Myometrial cell (primary cell): ENCODE data around the gene KIZ. TPM values are rescaled to one million over a fixed set of nuclear protein-coding genes. Genes with fewer than 3 reads are reported as not detected.

Experiments used
- total RNA-seq: library from RNA; depleted of rRNA; stranded (reverse); fragments of >200 nt; gene quantifications from 2 replicates; pipeline ENCODE4 v1.2.3, GENCODE V29; 2015

Gene KIZ, protein sequence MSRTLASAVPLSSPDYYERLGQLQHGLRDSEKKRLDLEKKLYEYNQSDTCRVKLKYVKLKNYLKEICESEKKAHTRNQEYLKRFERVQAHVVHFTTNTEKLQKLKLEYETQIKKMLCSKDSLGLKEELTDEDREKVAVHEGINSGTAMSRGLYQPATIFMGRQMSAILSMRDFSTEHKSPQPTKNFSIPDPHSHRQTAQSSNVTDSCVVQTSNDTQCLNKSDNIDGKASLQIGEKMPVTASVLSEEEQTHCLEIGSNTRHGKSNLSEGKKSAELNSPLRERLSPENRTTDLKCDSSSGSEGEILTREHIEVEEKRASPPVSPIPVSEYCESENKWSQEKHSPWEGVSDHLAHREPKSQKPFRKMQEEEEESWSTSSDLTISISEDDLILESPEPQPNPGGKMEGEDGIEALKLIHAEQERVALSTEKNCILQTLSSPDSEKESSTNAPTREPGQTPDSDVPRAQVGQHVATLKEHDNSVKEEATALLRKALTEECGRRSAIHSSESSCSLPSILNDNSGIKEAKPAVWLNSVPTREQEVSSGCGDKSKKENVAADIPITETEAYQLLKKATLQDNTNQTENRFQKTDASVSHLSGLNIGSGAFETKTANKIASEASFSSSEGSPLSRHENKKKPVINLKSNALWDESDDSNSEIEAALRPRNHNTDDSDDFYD
- total RNA-seq = 12.7 and 42.7 TPM in 2 replicates

GRCh38 chr20:21125849-21126580 is at the start of gene KIZ:
TSS of gene KIZ (plus strand) at chr20:21126082. CDS start at chr20:21126116, 34 bp downstream.

DNA sequence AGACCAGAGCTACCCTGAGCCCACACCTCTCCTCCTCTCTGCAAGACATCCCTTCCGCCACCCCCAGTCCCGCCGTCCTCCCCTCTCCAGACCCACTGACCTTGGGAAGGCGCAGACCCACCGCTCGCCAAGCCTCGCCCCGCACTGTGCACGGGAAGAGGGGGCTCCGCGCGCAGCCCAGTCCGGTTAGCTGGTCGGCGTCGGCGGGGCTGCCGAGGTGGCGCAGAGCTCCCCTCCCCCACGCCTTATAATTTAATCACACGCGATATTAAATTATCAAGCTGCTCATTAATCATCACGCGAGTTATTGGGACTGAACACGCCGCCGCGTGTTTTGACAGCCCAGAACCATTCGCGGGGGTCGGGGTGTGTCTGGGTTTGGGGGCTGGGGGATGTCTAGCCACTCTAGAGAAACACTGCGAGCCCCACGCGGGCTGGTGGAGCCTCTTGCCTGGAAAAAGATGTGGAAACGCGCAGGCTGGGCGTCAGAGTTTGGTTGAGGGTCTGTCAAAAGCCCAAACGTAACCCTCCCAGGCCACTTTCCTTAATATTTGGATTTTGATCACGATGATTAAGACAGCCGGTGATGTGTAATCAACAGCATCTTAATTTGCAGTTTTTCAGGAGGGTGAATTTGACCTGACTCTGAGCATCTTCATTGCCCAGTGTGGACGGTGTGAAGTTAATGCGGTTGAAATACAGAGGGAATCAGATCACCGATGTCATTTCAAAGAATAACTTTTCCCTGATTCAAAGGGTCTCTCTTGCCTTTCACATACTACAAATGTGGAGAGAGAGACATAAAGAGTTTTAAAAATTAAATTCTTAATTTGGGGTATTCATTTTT is 19.5 kb upstream of the KIZ start, which contains the start of gene LINC00237:
TSS of gene LINC00237 (minus strand) at position 188 of the 847 bp plus-strand sequence.

Other genes starting within 250 kb of the KIZ start
- gene LINC00237, start 19.7 kb upstream of the KIZ start, total RNA-seq = not detected in 2 replicates
- 91.8 and 96.6 TPM in 2 replicates for gene XRN2, start 177.2 kb downstream of the KIZ start, total RNA-seq